GM19239 (cell line): Measurements from ENCODE around the gene SLC41A2.
"Not testable (repeated sequence)": the region's sequence is repeated elsewhere in the genome, so short reads cannot be mapped to it uniquely, and the experiment has no call there.

Experiments
- DNase-seq: peaks from one replicate; pipeline ENCODE4 v3.0.0; 2011; ENCODE audit warnings: low spot score; ENCODE audit not compliant: insufficient read length
- FAIRE-seq: peaks from 2 replicates; lab custom pipeline; 2011; peaks lifted over from hg19 to GRCh38; lab: Jason Lieb, UNC

The SLC41A2 gene

GRCh38 chr12:104958001-104958804, at the start of gene SLC41A2:
SLC41A2 (minus strand) TSS chr12:104958290; CDS start chr12:104928527, 29,763 bp downstream.
- FAIRE-seq (peak; percentile 88), DNase-seq (peak; percentile 81)

GRCh38 chr12:105001476-105001875, 43.4 kb upstream of the SLC41A2 start:
- FAIRE-seq (no peak), DNase-seq (no peak)

- DNase-seq (no peak), FAIRE-seq (no peak)
These were observed 41.2 kb upstream of the SLC41A2 start for GRCh38 chr12:104999347-104999685.

GRCh38 chr12:104998423-104999346, 40.6 kb upstream of the SLC41A2 start:
- no peak for DNase-seq
- FAIRE-seq, result no peak

GRCh38 chr12:104997541-104997940, 39.5 kb upstream of the SLC41A2 start:
- DNase-seq (no peak), FAIRE-seq (no peak)

DNA sequence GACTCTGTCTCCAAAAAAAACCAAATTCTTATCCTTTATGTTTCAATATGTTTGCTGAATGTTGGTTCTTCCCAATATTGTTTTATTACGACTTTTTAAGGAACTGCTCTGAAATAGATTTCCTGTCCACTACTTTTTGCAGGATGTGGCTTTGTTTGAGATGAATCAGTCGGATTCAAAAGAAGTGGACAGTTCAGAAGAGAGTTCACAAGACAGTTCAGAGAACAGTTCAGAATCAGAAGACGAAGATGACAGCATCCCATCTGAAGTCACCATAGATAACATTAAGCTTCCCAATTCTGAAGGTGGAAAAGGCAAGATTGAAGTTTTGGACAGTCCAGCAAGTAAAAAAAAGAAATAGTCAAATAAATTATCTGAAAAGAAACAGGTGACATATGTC, 36.2 kb upstream of the SLC41A2 start:
- no peak for FAIRE-seq
- DNase-seq, result no peak

- DNase-seq (no peak), FAIRE-seq (no peak)
These were observed 33.6 kb upstream of the SLC41A2 start for GRCh38 chr12:104991565-104992128.

DNA sequence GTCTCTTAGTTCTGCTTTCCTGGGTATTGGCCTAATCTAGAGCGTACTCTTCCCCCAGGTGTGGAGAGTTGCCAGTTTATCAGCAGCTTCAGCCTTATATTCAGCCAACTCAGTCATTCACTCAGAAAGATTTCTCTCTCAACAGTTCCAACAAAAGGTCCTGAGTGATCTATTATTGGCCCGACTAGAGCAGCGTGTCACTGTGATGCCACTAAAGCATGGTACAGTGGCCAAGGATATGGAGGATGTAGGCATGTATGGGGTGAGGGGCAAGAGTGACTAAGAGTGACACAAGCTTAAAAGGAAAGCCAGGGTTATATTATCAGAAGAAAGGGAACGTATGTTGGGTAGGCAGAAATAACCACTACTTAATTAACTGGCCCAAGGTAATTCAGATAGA, 32.9 kb upstream of the SLC41A2 start:
- DNase-seq (no peak), FAIRE-seq (no peak)

- DNase-seq (peak; percentile 76), FAIRE-seq (peak; percentile 92)
These were observed 28.2 kb upstream of the SLC41A2 start, which contains the start of gene NOPCHAP1 for GRCh38 chr12:104986022-104986941. NOPCHAP1 (plus strand) TSS chr12:104986316; CDS start chr12:104986353, 37 bp downstream.

DNA sequence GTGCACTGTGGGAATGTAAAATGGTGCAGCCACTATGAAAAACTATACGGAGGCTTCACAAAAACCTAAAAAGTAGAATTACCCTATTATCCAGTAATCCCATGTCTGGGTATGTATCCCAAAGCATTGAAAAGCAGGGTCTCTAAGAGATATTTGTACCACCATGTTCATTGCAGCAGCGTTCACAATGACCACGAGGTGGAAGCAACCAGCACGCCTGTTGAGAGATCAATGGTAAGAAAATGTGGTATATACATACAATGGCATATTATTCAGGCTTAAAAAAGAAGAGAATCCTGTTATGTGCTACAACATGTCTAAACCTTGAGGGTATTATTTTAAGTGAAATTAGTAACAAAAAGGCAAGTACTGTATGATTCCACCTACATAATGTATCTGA, 27.1 kb upstream of the SLC41A2 start:
- FAIRE-seq (peak; percentile 81), DNase-seq (no peak)

- FAIRE-seq, DNase-seq: not testable (repeated sequence)
These were observed 19.6 kb upstream of the SLC41A2 start for GRCh38 chr12:104977688-104978087.

GRCh38 chr12:104976703-104977102, 18.6 kb upstream of the SLC41A2 start:
- DNase-seq (no peak), FAIRE-seq (no peak)

- FAIRE-seq (no peak), DNase-seq (no peak)
These were observed 17.7 kb upstream of the SLC41A2 start for GRCh38 chr12:104975587-104976343.

- DNase-seq (peak; percentile 37), FAIRE-seq (peak; percentile 74)
These were observed 16.7 kb upstream of the SLC41A2 start for GRCh38 chr12:104974626-104975290.

DNA sequence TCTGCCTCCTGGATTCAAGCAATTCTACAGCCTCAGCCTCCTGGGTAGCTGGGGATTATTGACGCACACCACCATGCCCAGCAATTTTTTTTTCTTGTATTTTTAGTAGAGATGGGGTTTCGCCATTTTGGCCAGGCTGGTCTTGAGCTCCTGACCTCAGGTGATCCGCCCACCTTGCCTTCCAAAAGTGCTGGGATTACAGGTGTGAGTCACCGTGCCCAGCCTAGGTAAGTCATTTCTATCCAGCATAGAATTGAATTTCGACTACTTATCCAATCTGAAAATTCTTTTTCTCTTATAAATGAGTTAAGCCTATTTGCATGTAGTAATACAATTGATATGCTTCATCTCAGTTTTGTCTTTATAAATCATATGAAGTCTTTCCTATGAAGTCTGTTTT, 15.2 kb upstream of the SLC41A2 start:
- FAIRE-seq, result no peak
- no peak for DNase-seq

GRCh38 chr12:104971306-104971705, 13.2 kb upstream of the SLC41A2 start:
- FAIRE-seq, result no peak
- DNase-seq, result no peak

- FAIRE-seq (peak; percentile 4), DNase-seq (no peak)
These were observed 11.3 kb upstream of the SLC41A2 start for GRCh38 chr12:104969343-104969742.

DNA sequence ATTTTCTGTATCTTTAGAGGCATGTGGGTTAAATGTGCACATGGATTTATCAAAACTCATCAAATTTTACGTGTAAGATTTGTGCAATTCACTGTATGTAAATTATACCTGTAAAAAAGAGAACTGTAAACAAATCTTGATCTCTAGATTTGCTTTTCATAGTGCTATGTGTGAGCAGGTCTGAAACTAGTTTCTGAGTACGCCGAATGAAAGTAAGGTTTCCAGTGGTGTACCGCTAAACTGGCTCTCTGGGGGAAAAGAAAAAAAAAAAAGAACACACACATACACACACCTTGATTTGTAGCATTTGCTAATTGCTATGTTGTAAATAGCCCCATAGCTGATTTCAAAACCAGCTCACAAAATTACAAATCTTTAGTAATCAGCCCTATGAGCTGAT, 8.6 kb upstream of the SLC41A2 start:
- peak; percentile 97 for FAIRE-seq
- DNase-seq, result peak; percentile 18

DNA sequence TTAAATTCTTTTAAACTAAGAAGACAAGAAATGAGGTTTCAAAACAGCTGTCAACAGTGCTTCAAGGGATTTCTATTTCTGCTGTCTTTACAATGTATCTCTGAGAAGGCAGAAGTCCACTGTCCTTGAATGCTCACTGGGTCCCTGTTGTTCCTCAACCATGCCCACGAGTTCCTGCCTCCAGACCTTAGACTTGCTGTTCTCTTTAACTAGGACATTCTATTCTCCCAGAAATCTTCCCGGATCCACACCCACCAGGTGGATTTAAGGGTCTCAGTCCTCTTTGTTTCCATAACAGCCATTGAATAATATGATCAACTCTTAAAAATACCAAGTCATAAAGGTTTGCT, 6.7 kb upstream of the SLC41A2 start:
- DNase-seq, result no peak
- FAIRE-seq, result no peak
